Measurements from ENCODE around the gene CLMN.

GRCh38 chr14:95315156-95315555 is 4.6 kb downstream of the CLMN start:
- TF ChIP-seq, protein P1, sequence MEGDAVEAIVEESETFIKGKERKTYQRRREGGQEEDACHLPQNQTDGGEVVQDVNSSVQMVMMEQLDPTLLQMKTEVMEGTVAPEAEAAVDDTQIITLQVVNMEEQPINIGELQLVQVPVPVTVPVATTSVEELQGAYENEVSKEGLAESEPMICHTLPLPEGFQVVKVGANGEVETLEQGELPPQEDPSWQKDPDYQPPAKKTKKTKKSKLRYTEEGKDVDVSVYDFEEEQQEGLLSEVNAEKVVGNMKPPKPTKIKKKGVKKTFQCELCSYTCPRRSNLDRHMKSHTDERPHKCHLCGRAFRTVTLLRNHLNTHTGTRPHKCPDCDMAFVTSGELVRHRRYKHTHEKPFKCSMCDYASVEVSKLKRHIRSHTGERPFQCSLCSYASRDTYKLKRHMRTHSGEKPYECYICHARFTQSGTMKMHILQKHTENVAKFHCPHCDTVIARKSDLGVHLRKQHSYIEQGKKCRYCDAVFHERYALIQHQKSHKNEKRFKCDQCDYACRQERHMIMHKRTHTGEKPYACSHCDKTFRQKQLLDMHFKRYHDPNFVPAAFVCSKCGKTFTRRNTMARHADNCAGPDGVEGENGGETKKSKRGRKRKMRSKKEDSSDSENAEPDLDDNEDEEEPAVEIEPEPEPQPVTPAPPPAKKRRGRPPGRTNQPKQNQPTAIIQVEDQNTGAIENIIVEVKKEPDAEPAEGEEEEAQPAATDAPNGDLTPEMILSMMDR (IDR thresholded peaks at IDR 0.05; ENCODE audit: poor library complexity): no peak
- TF ChIP-seq EZH2phosphoT487 (IDR thresholded peaks at IDR 0.05; ENCODE audit: low read depth, severe bottlenecking, unreplicated experiment) (no peak), EZH2 (IDR thresholded peaks at IDR 0.05; ENCODE audit: borderline replicate concordance) (no peak)
